NCI-H146 (cell line): ENCODE data around the gene HOXB9.

ENCODE experiments used
- DNase-seq: peaks from one replicate; lab custom pipeline; 2025; lab: John Stamatoyannopoulos, UW

HOXB9 gene

GRCh38 chr17:48626245-48627117 is at the start of gene HOXB9:
Gene HOXB9, minus strand, starts transcription at chr17:48626358. Its CDS starts 89 bp downstream, at chr17:48626269.
- peak; percentile 28 for DNase-seq

- DNase-seq: no peak
Measured at GRCh38 chr17:48672340-48672739, 46.2 kb upstream of the HOXB9 start.

- DNase-seq: peak; percentile 49
Measured at GRCh38 chr17:48671697-48672171, 45.6 kb upstream of the HOXB9 start.

GRCh38 chr17:48663134-48663924 is 37.2 kb upstream of the HOXB9 start:
- DNase-seq: no peak

GRCh38 chr17:48655913-48656312 is 29.8 kb upstream of the HOXB9 start:
- DNase-seq: no peak

GRCh38 chr17:48649741-48650140 is 23.6 kb upstream of the HOXB9 start:
- DNase-seq: no peak

- no peak for DNase-seq
Measured at GRCh38 chr17:48647963-48648245, 21.7 kb upstream of the HOXB9 start.

GRCh38 chr17:48647103-48647962 is 21.2 kb upstream of the HOXB9 start:
- no peak for DNase-seq

- peak; percentile 44 for DNase-seq
Measured at GRCh38 chr17:48646183-48647102, 20.3 kb upstream of the HOXB9 start.

GRCh38 chr17:48645639-48646182 is 19.6 kb upstream of the HOXB9 start:
- no peak for DNase-seq

- DNase-seq: no peak
Measured at GRCh38 chr17:48644910-48645557, 18.9 kb upstream of the HOXB9 start.

GRCh38 chr17:48644159-48644558 is 18.0 kb upstream of the HOXB9 start:
- DNase-seq: no peak

GRCh38 chr17:48643697-48644012 is 17.5 kb upstream of the HOXB9 start:
- DNase-seq: no peak

- no peak for DNase-seq
Measured at GRCh38 chr17:48642843-48643696, 16.9 kb upstream of the HOXB9 start.

- DNase-seq: no peak
Measured at GRCh38 chr17:48642059-48642842, 16.1 kb upstream of the HOXB9 start.

- no peak for DNase-seq
Measured at GRCh38 chr17:48641541-48642058, 15.4 kb upstream of the HOXB9 start.

- no peak for DNase-seq
Measured at GRCh38 chr17:48640858-48641180, 14.7 kb upstream of the HOXB9 start.

- DNase-seq: no peak
Measured at GRCh38 chr17:48639982-48640857, 14.1 kb upstream of the HOXB9 start.
